Activated T-cell treated with anti-CD3 and anti-CD28 coated beads, Interleukin-2, amount 50 U/mL, for 4 hours (primary cell): ENCODE measurements around the gene TGIF1. TPM values are rescaled to one million over a fixed set of nuclear protein-coding genes. Genes with fewer than 3 reads are reported as not detected.
"Not testable (repeated sequence)": the region's sequence is repeated elsewhere in the genome, so short reads cannot be mapped to it uniquely, and the experiment has no call there.

ENCODE experiments used
- ATAC-seq, 2 donors: fragments of 200-7000 bp; cut with Tn5 transposase; one replicate each; pipeline ENCODE4 v1.10.0; 2021
- DNase-seq: peaks from one replicate; pipeline ENCODE4 v3.0.0-alpha.2; 2020
- H3K27me3 Mint-ChIP-seq: one replicate; pipeline ENCODE4 v1.8.0; 2021; ENCODE audit warnings: low read depth, mixed read lengths
- H3K36me3 Mint-ChIP-seq: one replicate; pipeline ENCODE4 v1.8.0; 2022; ENCODE audit warnings: mixed read lengths; ENCODE audit not compliant: insufficient read depth
- H3K4me1 Mint-ChIP-seq: one replicate; pipeline ENCODE4 v1.8.0; 2021; ENCODE audit warnings: low read depth, mixed read lengths
- H3K4me3 Mint-ChIP-seq: one replicate; pipeline ENCODE4 v1.8.0; 2021; ENCODE audit warnings: mild to moderate bottlenecking, moderate library complexity, mixed read lengths
- H3K9me3 Mint-ChIP-seq: one replicate; pipeline ENCODE4 v1.8.0; 2021; ENCODE audit warnings: mixed read lengths
- total RNA-seq, 3 donors: library from RNA; stranded (reverse); gene quantifications; one replicate each; pipeline ENCODE4 v1.2.1, GENCODE V29; 2021

Gene TGIF1
- 10 to 100 TPM; 19.8 to 35.0 (median 34.8) TPM for total RNA-seq

DNA sequence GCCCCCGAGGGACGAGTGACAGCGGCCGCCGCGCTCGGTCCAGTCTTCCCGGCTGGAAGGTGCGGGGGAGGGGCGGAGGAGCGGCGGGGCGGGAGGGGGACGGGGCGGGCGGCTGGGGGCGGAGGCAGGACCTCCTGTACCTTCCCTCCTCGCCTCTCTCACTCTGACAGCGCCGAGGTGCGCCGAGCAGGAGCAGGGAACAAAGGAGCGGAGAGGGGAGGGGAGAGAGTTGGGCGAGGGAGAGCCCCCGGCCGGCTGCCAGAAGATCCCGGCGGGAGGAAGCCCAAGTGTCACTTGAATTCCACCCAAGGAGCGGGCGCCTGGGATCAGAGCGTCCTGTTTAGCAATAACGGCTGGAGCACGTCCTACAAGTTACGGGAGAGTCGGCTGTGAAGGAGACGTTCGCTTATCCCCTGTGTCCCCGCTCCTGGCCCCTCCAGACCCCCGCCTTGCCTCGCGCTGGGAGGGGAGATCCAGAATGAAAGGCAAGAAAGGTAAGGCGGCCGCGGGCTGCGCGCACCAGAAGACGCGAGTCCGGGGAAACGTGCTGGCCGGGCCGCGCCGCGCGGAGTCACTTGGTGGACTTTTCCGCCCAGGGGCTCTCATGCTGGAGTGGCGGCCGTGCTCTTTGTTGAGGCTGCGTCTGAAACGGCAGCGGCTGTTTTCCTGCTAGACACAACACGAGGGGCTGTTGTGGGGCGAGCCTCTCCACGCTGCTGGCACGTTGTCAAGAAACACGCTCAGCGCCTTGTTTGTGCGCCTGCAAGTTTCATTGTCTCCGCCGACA, at the start of gene TGIF1:
TGIF1 (plus strand) TSS at position 161 of the 787 bp plus-strand sequence; CDS start at position 479, 318 bp downstream.
- no peaks in the 10 kb centered on the region for H3K9me3 Mint-ChIP-seq
- H3K27me3 Mint-ChIP-seq: no peaks in the 10 kb centered on the region
- DNase-seq: peak; percentile 69
- ATAC-seq: peak in 1 of 2 donors; percentile 3
- peaks cover 50% of the 10 kb centered on the region for H3K4me1 Mint-ChIP-seq
- peak within 1 kb of the TSS; percentile 94 for H3K4me3 Mint-ChIP-seq
- H3K36me3 Mint-ChIP-seq: no peaks in the 10 kb centered on the region

DNA sequence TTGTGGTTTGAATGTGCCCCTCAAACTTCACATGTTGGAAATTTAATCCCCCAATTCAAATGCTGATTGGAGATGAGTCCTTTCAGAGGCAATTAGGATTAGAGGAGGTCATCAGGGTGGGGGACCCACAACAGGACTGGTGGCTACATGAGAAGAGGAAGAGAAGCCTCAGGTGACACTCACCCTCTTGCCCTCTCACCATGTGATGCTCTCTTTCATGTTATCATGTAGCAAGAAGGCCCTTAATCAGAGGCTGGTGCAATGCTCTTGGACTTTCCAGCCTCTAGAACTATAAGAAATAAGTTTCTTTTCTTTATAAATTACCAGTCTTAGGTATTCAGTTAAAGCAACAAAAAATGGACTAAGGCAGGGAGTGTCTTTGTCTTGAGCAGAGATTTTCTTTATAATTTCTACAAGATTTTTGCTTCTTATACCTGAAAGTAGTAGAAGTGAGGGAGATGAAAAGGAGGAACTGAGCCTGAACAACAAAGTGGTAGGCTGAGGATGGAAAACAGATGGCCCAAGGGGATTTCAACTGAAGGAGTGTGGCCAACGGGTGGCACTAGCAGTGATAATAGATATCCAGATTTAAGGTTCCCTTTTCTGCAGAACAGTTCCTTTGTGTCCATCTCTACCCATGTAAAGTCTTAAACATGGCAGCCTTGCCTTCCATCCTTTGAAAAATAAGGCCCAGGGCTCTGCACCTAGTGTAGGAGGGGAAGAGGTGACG, 49.2 kb upstream of the TGIF1 start:
- Mint-ChIP-seq H3K9me3 (peaks cover 8% of the 10 kb centered on the region), H3K36me3 (no peaks in the 10 kb centered on the region), H3K27me3 (no peaks in the 10 kb centered on the region), H3K4me1 (peaks cover 11% of the 10 kb centered on the region), H3K4me3 (no peak overlapping the region)
- ATAC-seq (no peak), DNase-seq (no peak)

DNA sequence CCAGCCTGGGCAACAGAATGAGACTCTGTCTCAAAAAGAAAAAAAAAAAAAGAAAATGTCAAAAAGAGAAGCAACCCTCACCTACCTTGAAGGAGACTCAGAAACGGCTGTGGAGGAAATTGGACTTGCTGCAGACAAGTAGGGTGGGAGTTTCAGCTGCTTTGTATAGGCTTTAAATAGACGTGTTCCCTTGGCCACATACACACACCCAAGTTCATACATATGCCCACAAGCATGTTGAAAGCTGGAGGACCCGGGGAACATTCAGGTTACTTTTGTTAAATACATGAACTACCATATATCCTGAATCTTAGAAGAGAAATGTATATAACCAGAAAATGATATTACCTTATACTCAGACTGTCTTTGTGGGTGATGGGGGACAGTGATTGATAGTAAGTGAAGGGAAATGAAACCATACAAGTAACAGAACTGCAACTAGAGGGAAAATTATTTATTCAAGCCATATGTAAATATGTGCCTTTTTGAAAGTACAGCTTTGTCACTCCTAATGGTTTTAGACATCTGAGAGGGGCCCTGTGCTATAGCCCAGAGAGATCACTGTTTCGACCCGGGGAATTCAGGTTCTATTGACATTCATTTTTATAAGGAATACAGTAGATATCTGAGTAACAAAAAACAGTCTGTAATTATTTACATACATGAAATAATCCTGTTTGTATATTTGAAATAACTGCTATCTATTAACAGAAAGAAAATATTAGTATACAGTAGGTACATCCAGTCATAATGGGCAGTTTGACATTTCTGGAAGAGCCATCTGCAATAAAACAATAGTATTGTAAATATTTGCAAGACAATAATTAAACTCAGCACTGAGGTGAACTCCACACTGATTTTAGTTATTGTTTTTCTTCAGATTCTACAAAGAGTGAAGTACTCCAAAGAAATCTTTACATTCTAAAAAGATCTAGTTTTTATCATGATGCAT, 48.0 kb upstream of the TGIF1 start:
- Mint-ChIP-seq H3K36me3 (no peaks in the 10 kb centered on the region), H3K27me3 (no peaks in the 10 kb centered on the region), H3K9me3 (peaks cover 8% of the 10 kb centered on the region), H3K4me3 (no peak overlapping the region), H3K4me1 (peaks cover 19% of the 10 kb centered on the region)
- ATAC-seq: no peak
- DNase-seq: no peak

- H3K27me3 Mint-ChIP-seq: no peaks in the 10 kb centered on the region
- DNase-seq: no peak
- peaks cover 19% of the 10 kb centered on the region for H3K4me1 Mint-ChIP-seq
- H3K4me3 Mint-ChIP-seq: no peak overlapping the region
- H3K36me3 Mint-ChIP-seq: no peaks in the 10 kb centered on the region
- ATAC-seq: no peak
- peaks cover 8% of the 10 kb centered on the region for H3K9me3 Mint-ChIP-seq
Observed at GRCh38 chr18:3402982-3403451, 47.0 kb upstream of the TGIF1 start.

- DNase-seq: no peak
- Mint-ChIP-seq H3K36me3 (no peaks in the 10 kb centered on the region), H3K9me3 (peaks cover 3% of the 10 kb centered on the region), H3K4me3 (no peak overlapping the region), H3K27me3 (no peaks in the 10 kb centered on the region), H3K4me1 (peaks cover 19% of the 10 kb centered on the region)
- no peak for ATAC-seq
Observed at GRCh38 chr18:3405713-3406112, 44.3 kb upstream of the TGIF1 start.

DNA sequence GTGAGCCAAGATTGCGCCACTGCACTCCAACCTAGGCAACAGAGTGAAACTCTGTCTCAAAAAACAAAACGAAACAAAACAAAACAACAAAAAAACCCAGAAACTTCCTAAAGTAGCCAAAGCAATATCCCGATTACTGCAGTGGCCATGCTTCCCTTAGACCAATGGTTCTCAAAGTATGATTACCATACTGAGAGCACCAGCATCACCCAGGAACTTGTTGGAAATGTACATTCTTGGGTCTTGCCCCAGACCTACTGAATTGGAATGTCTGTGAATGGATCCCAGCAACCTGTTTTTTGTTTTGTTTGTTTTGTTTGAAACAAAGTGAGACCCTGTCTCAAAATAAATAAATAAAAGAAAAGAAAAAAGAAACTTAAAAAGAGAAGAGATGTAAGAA, 41.9 kb upstream of the TGIF1 start:
- DNase-seq: no peak
- H3K9me3 Mint-ChIP-seq: no peaks in the 10 kb centered on the region
- no peak overlapping the region for H3K4me3 Mint-ChIP-seq
- no peaks in the 10 kb centered on the region for H3K27me3 Mint-ChIP-seq
- no peaks in the 10 kb centered on the region for H3K36me3 Mint-ChIP-seq
- H3K4me1 Mint-ChIP-seq: peaks cover 26% of the 10 kb centered on the region
- no peak for ATAC-seq

DNA sequence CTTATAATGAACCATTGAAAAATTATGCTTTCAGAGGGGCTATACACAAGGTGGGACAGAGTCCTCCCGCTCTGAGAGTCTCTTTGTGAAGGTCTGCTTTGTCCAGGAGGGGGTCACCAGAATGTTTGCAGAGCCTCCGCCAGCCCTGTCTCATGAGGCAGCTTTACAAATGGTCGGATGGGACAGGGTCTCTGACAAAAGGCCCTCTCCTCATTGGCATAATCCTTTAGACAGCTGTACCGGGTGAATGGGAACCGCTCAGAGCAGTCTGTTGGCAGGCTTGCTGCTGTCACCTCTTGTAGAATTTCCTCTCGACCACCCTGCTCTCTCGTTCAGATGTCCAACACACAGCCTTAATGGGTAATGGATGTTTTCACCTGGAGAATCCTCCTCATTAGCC, 40.2 kb upstream of the TGIF1 start:
- Mint-ChIP-seq H3K4me1 (peaks cover 24% of the 10 kb centered on the region), H3K9me3 (no peaks in the 10 kb centered on the region), H3K27me3 (no peaks in the 10 kb centered on the region), H3K36me3 (no peaks in the 10 kb centered on the region), H3K4me3 (no peak overlapping the region)
- DNase-seq (no peak), ATAC-seq (no peak)

- Mint-ChIP-seq H3K27me3 (no peaks in the 10 kb centered on the region), H3K9me3 (no peaks in the 10 kb centered on the region), H3K4me3 (no peak overlapping the region), H3K36me3 (no peaks in the 10 kb centered on the region), H3K4me1 (peaks cover 24% of the 10 kb centered on the region)
- ATAC-seq (no peak), DNase-seq (no peak)
Observed at GRCh38 chr18:3410273-3410672, 39.7 kb upstream of the TGIF1 start.

DNA sequence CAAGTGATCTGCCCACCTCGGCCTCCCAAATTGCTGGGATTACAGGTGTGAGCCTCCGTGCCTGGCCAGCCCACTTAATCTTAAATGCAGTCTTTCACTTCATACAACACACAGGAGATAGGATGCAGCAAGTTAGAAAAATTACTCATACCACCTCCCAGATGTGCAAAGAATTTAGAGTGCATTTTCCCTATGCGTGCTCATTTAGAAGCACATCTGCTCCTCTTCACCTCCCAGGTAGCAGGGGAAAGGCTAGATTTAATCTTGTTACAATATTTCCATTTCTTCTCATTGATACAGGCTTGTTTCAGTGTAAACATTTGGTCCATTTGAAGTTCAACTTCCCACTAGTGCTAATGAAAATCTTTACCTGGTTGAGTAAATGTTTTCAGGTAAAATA, 39.1 kb upstream of the TGIF1 start:
- ATAC-seq, H3K9me3 Mint-ChIP-seq, H3K27me3 Mint-ChIP-seq, H3K36me3 Mint-ChIP-seq, DNase-seq, H3K4me3 Mint-ChIP-seq: not testable (repeated sequence)
- peaks cover 19% of the 10 kb centered on the region for H3K4me1 Mint-ChIP-seq

GRCh38 chr18:3411327-3411726, 38.6 kb upstream of the TGIF1 start:
- Mint-ChIP-seq H3K4me1 (peaks cover 14% of the 10 kb centered on the region), H3K9me3 (no peaks in the 10 kb centered on the region), H3K36me3 (no peaks in the 10 kb centered on the region), H3K27me3 (no peaks in the 10 kb centered on the region), H3K4me3 (no peak overlapping the region)
- DNase-seq (no peak), ATAC-seq (no peak)

- Mint-ChIP-seq H3K36me3 (no peaks in the 10 kb centered on the region), H3K27me3 (no peaks in the 10 kb centered on the region), H3K9me3 (no peaks in the 10 kb centered on the region), H3K4me3 (peak overlapping the region; percentile 21), H3K4me1 (peaks cover 12% of the 10 kb centered on the region)
- ATAC-seq (peak; percentile 29 to 51), DNase-seq (peak; percentile 11)
Observed at GRCh38 chr18:3411854-3412268, 38.1 kb upstream of the TGIF1 start.

DNA sequence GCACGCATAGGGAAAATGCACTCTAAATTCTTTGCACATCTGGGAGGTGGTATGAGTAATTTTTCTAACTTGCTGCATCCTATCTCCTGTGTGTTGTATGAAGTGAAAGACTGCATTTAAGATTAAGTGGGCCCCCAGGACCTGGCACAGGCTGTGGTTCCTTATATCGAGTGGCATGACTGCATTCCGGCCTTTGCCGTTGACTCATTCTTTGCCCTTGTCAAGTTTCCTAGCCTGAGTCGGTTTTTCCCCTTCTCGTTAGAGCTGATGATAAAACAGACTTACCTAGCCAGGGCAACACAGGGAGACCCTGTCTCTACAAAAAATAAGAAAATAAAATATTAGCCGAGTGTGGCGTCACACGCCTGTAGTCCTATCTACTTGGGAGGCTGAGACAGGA, 37.4 kb upstream of the TGIF1 start:
- not testable (repeated sequence) for H3K9me3 Mint-ChIP-seq, H3K36me3 Mint-ChIP-seq, H3K27me3 Mint-ChIP-seq
- Mint-ChIP-seq H3K4me1 (peaks cover 12% of the 10 kb centered on the region), H3K4me3 (peak overlapping the region; percentile 35)
- DNase-seq: peak; percentile 11
- peak; percentile 84 to 91 for ATAC-seq

- ATAC-seq: no peak
- H3K36me3 Mint-ChIP-seq: no peaks in the 10 kb centered on the region
- no peak for DNase-seq
- peaks cover 12% of the 10 kb centered on the region for H3K4me1 Mint-ChIP-seq
- H3K4me3 Mint-ChIP-seq: no peak overlapping the region
- H3K27me3 Mint-ChIP-seq: no peaks in the 10 kb centered on the region
- no peaks in the 10 kb centered on the region for H3K9me3 Mint-ChIP-seq
Observed at GRCh38 chr18:3415110-3415509, 34.9 kb upstream of the TGIF1 start.

- Mint-ChIP-seq H3K4me3 (no peak overlapping the region), H3K9me3 (no peaks in the 10 kb centered on the region), H3K27me3 (no peaks in the 10 kb centered on the region), H3K36me3 (no peaks in the 10 kb centered on the region), H3K4me1 (no peaks in the 10 kb centered on the region)
- ATAC-seq: no peak
- DNase-seq: no peak
Observed at GRCh38 chr18:3418083-3418482, 31.9 kb upstream of the TGIF1 start.
